Activated CD4-positive, alpha-beta T cell treated with anti-CD3 and anti-CD28 coated beads for 48 hours (primary cell): ENCODE data around the gene KLHDC7B.
A peak's percentile ranks its signal among the peaks of the same experiment; 100 is the strongest.

Experiments
- DNase-seq: peaks from one replicate; pipeline ENCODE4 v3.0.0-alpha.2; 2020

KLHDC7B gene

DNA sequence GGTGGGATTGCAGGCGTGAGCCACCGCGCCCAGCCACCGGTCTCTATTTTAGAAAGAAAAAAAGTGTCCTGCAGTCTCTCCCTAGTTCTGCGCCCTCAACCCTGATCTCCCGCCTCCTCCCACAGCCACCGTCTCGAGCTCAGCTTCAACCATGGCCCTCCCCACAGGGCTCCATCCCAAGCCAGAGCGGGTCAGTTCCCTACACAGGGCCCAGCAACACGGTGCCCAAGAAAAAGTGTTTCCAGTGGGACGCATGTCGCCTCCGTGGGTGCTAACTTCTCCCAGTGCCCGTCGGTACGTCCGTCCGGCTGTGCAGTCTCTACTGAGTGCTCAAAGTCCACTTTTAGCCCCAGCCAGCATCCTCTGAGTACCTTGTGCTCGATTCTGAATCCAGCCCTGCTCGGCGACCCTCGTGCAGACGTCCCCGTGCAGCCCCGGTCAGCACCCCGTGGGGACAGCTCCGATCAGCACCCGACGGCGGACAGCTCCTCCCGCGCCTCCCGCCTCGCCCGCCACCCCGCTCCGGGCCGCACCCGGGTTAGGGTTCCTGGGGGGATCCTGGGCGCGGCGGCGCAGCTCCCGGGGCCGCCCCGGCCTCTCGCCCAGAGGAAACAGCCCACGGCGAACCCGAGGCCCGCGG is 54.2 kb downstream of the KLHDC7B start:
- DNase-seq = peak; percentile 69

DNA sequence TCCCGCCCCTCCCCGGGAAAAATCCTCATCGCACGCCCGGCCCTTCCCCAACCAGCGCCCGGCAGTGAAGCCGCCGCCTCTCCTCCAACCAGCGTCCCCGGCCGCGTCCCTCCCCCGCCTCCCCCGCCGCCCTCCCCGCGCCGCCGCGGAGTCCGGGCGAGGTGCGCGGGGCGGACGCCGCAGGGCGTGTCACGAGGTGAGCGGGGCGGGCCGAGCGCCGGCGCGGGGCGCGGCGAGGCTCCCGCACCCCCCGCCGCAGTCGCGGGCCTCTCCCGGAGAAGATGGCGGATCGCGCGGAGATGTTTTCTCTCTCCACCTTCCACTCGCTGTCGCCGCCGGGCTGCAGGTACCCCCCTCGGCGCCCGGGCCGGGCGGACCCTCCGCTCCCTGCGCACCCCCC is 54.8 kb downstream of the KLHDC7B start, which contains the start of gene MAPK8IP2:
MAPK8IP2 (plus strand) TSS at position 256 of the 400 bp plus-strand sequence; CDS start at position 282, 26 bp downstream.
- no peak for DNase-seq
